Forelimb muscle (tissue), 1 donor: ENCODE measurements around the gene CRTC2. TPM values are rescaled to one million over a fixed set of nuclear protein-coding genes. Genes with fewer than 3 reads are reported as not detected.

Experiments used
- polyA plus RNA-seq: library from polyadenylated mRNA; unstranded; fragments of 120-200 nt; gene quantifications from one replicate; pipeline ENCODE4 v1.2.1, GENCODE V29; 2013; ENCODE audit not compliant: insufficient read length

The CRTC2 gene
- polyA plus RNA-seq, 1 donor, result 23.5 TPM

Other genes starting within 250 kb of the CRTC2 start
- 39.2 TPM for gene INTS3, start 230.6 kb downstream of the CRTC2 start, polyA plus RNA-seq
- 18.1 TPM for gene SLC27A3, start 183.2 kb downstream of the CRTC2 start, polyA plus RNA-seq
- 18.1 TPM for gene GATAD2B, start 35.6 kb downstream of the CRTC2 start, polyA plus RNA-seq
- 28.6 TPM for gene DENND4B, start 11.9 kb downstream of the CRTC2 start, polyA plus RNA-seq
- gene SLC39A1, start 4.9 kb upstream of the CRTC2 start, polyA plus RNA-seq, result 37.4 TPM
- 11.1 TPM for gene CREB3L4, start 9.3 kb upstream of the CRTC2 start, polyA plus RNA-seq
- gene JTB, start 19.1 kb upstream of the CRTC2 start, polyA plus RNA-seq, result 75.7 TPM
- gene RAB13, start 27.7 kb upstream of the CRTC2 start, polyA plus RNA-seq, result 70.3 TPM
- 3,622 TPM for gene RPS27, start 32.1 kb upstream of the CRTC2 start, polyA plus RNA-seq
- 0.03 TPM for gene NUP210L, start 196.5 kb upstream of the CRTC2 start, polyA plus RNA-seq
- 535 TPM for gene TPM3, start 233.5 kb upstream of the CRTC2 start, polyA plus RNA-seq
- not detected for gene CFAP141, start 247.7 kb upstream of the CRTC2 start, polyA plus RNA-seq